WTC11 (cell line): ENCODE results near the gene KHK. TPM values are rescaled to one million over a fixed set of nuclear protein-coding genes. Genes with fewer than 3 reads are reported as not detected.

Source experiments
- ATAC-seq: fragments of 200-7000 bp; cut with Tn5 transposase; 2 replicates; pipeline ENCODE4 v1.10.0; 2021; ENCODE audit warnings: mild to moderate bottlenecking, moderate library complexity
- CTCF ChIA-PET: fragments of 300-600 bp; sonication (Branson Sonifier 250); formaldehyde crosslinking; loops from one replicate; lab custom pipeline; 2021; ENCODE audit warnings: antibody characterized with exemption; lab: Charles Lee
- POLR2A ChIA-PET: fragments of 350-600 bp; sonication (Branson Sonifier 250); formaldehyde crosslinking; loops from one replicate; lab custom pipeline; 2021; ENCODE audit warnings: antibody characterized with exemption; lab: Charles Lee
- DNase-seq: peaks from one replicate; pipeline ENCODE4 v3.0.0; 2021; ENCODE audit warnings: low spot score
- H3K27ac Mint-ChIP-seq: 2 replicates; pipeline ENCODE4 v1.8.0; 2021; ENCODE audit warnings: mixed read lengths
- H3K27me3 Mint-ChIP-seq: 2 replicates; pipeline ENCODE4 v1.8.0; 2021; ENCODE audit warnings: low read depth, mild to moderate bottlenecking, moderate library complexity, mixed read lengths
- H3K36me3 Mint-ChIP-seq: 2 replicates; pipeline ENCODE4 v1.8.0; 2021; ENCODE audit warnings: mixed read lengths
- H3K4me1 Mint-ChIP-seq: 2 replicates; pipeline ENCODE4 v1.8.0; 2022; ENCODE audit warnings: mixed read lengths
- H3K4me3 Mint-ChIP-seq: 2 replicates; pipeline ENCODE4 v1.8.0; 2021; ENCODE audit warnings: mild to moderate bottlenecking, moderate library complexity, mixed read lengths
- H3K9me3 Mint-ChIP-seq: 2 replicates; pipeline ENCODE4 v1.8.0; 2021; ENCODE audit warnings: mixed read lengths
- CREM ChIP-seq: sonication (generic); formaldehyde crosslinking; IDR thresholded peaks from 2 replicates; pipeline ENCODE4 v1.8.1; 2022; ENCODE audit warnings: mild to moderate bottlenecking, missing genetic modification reagents, moderate library complexity
- ESRRA ChIP-seq: sonication (generic); formaldehyde crosslinking; IDR thresholded peaks from 2 replicates; pipeline ENCODE4 v1.8.1; 2022; ENCODE audit warnings: mild to moderate bottlenecking, missing genetic modification reagents, borderline replicate concordance
- FOXK1 ChIP-seq: sonication (generic); formaldehyde crosslinking; IDR thresholded peaks from 2 replicates; pipeline ENCODE4 v1.8.0; 2022; ENCODE audit warnings: mild to moderate bottlenecking, moderate library complexity, missing genetic modification reagents
- GABPB1 ChIP-seq: sonication (generic); formaldehyde crosslinking; IDR thresholded peaks from 2 replicates; pipeline ENCODE4 v1.8.1; 2023; ENCODE audit warnings: mild to moderate bottlenecking, missing genetic modification reagents
- GTF2I ChIP-seq: fragments of 250-450 bp; sonication (Bioruptor Pico); conservative IDR thresholded peaks from 2 replicates; pipeline ENCODE4 v1.4.0; 2021; ENCODE audit warnings: mild to moderate bottlenecking
- JUN ChIP-seq: sonication (generic); formaldehyde crosslinking; IDR thresholded peaks from 2 replicates; pipeline ENCODE4 v1.8.0; 2023; ENCODE audit warnings: mild to moderate bottlenecking, missing genetic modification reagents
- KAT7 ChIP-seq: sonication (generic); formaldehyde crosslinking; IDR thresholded peaks from 2 replicates; pipeline ENCODE4 v1.8.1; 2023; ENCODE audit warnings: missing genetic modification reagents, mild to moderate bottlenecking, borderline replicate concordance
- NFYB ChIP-seq: sonication (generic); formaldehyde crosslinking; conservative IDR thresholded peaks from 2 replicates; pipeline ENCODE4 v1.8.0; 2022; ENCODE audit warnings: low read depth, missing genetic modification reagents
- NR1H2 ChIP-seq: sonication (generic); formaldehyde crosslinking; IDR thresholded peaks from 2 replicates; pipeline ENCODE4 v1.9.0; 2021; ENCODE audit warnings: mild to moderate bottlenecking, moderate library complexity, missing genetic modification reagents
- RELA ChIP-seq: sonication (generic); formaldehyde crosslinking; IDR thresholded peaks from 2 replicates; pipeline ENCODE4 v1.8.1; 2022; ENCODE audit warnings: missing genetic modification reagents, mild to moderate bottlenecking, borderline replicate concordance
- SMAD3 ChIP-seq: sonication (generic); formaldehyde crosslinking; IDR thresholded peaks from 2 replicates; pipeline ENCODE4 v1.8.0; 2022; ENCODE audit warnings: missing genetic modification reagents, mild to moderate bottlenecking, borderline replicate concordance
- ZBTB21 ChIP-seq: sonication (generic); formaldehyde crosslinking; IDR thresholded peaks from 2 replicates; pipeline ENCODE4 v1.8.1; 2023; ENCODE audit warnings: mild to moderate bottlenecking, missing genetic modification reagents, borderline replicate concordance
- ZNF121 ChIP-seq: sonication (generic); formaldehyde crosslinking; IDR thresholded peaks from 2 replicates; pipeline ENCODE4 v1.8.0; 2023; ENCODE audit warnings: missing genetic modification reagents
- ZNF138 ChIP-seq: sonication (generic); formaldehyde crosslinking; conservative IDR thresholded peaks from 2 replicates; pipeline ENCODE4 v1.8.1; 2022; ENCODE audit warnings: mild to moderate bottlenecking, moderate library complexity, missing genetic modification reagents
- ZNF396 ChIP-seq: fragments of 250-450 bp; sonication (Bioruptor Pico); IDR thresholded peaks from 2 replicates; pipeline ENCODE4 v1.8.0; 2021; ENCODE audit warnings: mild to moderate bottlenecking, moderate library complexity, borderline replicate concordance
- total RNA-seq: library from RNA; stranded (reverse); gene quantifications from 3 replicates; pipeline ENCODE4 v1.2.3, GENCODE V29; 2021
- TF ChIP-seq, protein P1 (sequence below): sonication (generic); formaldehyde crosslinking; IDR thresholded peaks from 2 replicates; pipeline ENCODE4 v1.8.1; 2023; ENCODE audit warnings: mild to moderate bottlenecking, missing genetic modification reagents
- TF ChIP-seq, protein P2 (sequence below): sonication (generic); formaldehyde crosslinking; IDR thresholded peaks from 2 replicates; pipeline ENCODE4 v1.8.1; 2022; ENCODE audit warnings: mild to moderate bottlenecking, moderate library complexity, missing genetic modification reagents
- TF ChIP-seq, protein P3 (sequence below): sonication (generic); formaldehyde crosslinking; IDR thresholded peaks from 2 replicates; pipeline ENCODE4 v1.8.1; 2023; ENCODE audit warnings: mild to moderate bottlenecking, missing genetic modification reagents, moderate library complexity
- TF ChIP-seq, protein P4 (sequence below): sonication (generic); formaldehyde crosslinking; IDR thresholded peaks from 2 replicates; pipeline ENCODE4 v1.8.1; 2023; ENCODE audit warnings: mild to moderate bottlenecking, missing genetic modification reagents, borderline replicate concordance
- TF ChIP-seq, protein P5 (sequence below): sonication (generic); formaldehyde crosslinking; IDR thresholded peaks from 2 replicates; pipeline ENCODE4 v1.8.0; 2022; ENCODE audit warnings: mild to moderate bottlenecking, missing genetic modification reagents

The KHK gene
- total RNA-seq, 1 experiment from 2014 or later = 17.4 TPM

DNA sequence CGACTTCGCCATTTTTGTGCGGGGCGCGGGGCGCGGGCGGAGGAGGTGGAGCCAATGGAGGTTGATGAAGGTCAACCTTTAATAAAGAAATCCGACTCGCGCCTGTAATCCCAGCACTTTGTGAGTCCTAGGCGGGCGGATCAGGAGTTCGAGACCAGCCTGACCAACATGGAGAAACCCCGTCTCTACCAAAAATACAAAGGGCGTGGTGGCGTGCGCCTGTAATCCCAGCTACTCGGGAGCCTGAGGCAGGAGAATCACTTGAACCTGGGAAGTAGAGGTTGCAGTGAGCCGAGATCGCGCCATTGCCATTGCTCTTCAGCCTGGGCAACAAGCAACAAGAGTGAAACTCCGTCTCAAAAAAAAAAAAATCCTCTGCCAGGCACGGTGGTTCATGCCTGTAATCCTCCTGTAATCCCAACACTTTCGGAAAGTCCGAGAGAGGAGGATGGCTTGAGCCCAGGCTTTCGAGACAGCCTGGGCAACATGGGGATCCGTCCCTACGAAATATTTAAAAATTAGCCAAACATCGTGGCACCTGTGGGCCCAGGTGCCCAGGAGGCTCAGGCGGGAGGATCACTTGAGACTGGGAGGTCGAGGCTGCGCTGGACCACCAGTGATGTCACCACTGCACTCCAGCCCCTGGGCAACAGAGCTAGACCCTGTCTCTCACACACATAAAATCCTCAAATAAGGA is 48.4 kb downstream of the KHK start:
- H3K27me3 Mint-ChIP-seq = peaks cover 5% of the 10 kb centered on the region
- H3K27ac Mint-ChIP-seq = peak overlapping the region; percentile 84
- CTCF ChIA-PET = interaction anchor here (0.6 to 3.3 kb wide), 17 partner anchors 10 to 145 kb away, joined by 3 to 50 read pairs (median 9); partner anchors contain the start of genes ABHD1, CGREF1, OST4 and TCF23
- no peaks in the 10 kb centered on the region for H3K9me3 Mint-ChIP-seq
- POLR2A ChIA-PET = interaction anchor here (1.3 to 1.7 kb wide), 8 partner anchors 11 to 113 kb away, joined by 3 to 9 read pairs (median 4); partner anchors contain the start of genes ABHD1, CAD and CGREF1
- TF ChIP-seq, protein P1, sequence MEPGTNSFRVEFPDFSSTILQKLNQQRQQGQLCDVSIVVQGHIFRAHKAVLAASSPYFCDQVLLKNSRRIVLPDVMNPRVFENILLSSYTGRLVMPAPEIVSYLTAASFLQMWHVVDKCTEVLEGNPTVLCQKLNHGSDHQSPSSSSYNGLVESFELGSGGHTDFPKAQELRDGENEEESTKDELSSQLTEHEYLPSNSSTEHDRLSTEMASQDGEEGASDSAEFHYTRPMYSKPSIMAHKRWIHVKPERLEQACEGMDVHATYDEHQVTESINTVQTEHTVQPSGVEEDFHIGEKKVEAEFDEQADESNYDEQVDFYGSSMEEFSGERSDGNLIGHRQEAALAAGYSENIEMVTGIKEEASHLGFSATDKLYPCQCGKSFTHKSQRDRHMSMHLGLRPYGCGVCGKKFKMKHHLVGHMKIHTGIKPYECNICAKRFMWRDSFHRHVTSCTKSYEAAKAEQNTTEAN (CRISPR knock-in tag) = no peak
- no peak for TF ChIP-seq ZNF138 (CRISPR knock-in tag)
- TF ChIP-seq CREM (CRISPR knock-in tag) = no peak
- no peak for TF ChIP-seq GABPB1 (CRISPR knock-in tag)
- TF ChIP-seq, protein P2, sequence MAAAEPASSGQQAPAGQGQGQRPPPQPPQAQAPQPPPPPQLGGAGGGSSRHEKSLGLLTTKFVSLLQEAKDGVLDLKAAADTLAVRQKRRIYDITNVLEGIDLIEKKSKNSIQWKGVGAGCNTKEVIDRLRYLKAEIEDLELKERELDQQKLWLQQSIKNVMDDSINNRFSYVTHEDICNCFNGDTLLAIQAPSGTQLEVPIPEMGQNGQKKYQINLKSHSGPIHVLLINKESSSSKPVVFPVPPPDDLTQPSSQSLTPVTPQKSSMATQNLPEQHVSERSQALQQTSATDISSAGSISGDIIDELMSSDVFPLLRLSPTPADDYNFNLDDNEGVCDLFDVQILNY = 0 out of 2 replicates have a peak, but pooled peaks have one; percentile 27
- no peak for TF ChIP-seq JUN
- no peak for TF ChIP-seq RELA (CRISPR knock-in tag)
- TF ChIP-seq, protein P3, sequence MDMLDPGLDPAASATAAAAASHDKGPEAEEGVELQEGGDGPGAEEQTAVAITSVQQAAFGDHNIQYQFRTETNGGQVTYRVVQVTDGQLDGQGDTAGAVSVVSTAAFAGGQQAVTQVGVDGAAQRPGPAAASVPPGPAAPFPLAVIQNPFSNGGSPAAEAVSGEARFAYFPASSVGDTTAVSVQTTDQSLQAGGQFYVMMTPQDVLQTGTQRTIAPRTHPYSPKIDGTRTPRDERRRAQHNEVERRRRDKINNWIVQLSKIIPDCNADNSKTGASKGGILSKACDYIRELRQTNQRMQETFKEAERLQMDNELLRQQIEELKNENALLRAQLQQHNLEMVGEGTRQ (CRISPR knock-in tag) = no peak
- 0 out of 2 replicates have a peak, but pooled peaks have one; percentile 51 for TF ChIP-seq ESRRA (CRISPR knock-in tag)
- no peak for TF ChIP-seq ZBTB21 (CRISPR knock-in tag)
- TF ChIP-seq, protein P4, sequence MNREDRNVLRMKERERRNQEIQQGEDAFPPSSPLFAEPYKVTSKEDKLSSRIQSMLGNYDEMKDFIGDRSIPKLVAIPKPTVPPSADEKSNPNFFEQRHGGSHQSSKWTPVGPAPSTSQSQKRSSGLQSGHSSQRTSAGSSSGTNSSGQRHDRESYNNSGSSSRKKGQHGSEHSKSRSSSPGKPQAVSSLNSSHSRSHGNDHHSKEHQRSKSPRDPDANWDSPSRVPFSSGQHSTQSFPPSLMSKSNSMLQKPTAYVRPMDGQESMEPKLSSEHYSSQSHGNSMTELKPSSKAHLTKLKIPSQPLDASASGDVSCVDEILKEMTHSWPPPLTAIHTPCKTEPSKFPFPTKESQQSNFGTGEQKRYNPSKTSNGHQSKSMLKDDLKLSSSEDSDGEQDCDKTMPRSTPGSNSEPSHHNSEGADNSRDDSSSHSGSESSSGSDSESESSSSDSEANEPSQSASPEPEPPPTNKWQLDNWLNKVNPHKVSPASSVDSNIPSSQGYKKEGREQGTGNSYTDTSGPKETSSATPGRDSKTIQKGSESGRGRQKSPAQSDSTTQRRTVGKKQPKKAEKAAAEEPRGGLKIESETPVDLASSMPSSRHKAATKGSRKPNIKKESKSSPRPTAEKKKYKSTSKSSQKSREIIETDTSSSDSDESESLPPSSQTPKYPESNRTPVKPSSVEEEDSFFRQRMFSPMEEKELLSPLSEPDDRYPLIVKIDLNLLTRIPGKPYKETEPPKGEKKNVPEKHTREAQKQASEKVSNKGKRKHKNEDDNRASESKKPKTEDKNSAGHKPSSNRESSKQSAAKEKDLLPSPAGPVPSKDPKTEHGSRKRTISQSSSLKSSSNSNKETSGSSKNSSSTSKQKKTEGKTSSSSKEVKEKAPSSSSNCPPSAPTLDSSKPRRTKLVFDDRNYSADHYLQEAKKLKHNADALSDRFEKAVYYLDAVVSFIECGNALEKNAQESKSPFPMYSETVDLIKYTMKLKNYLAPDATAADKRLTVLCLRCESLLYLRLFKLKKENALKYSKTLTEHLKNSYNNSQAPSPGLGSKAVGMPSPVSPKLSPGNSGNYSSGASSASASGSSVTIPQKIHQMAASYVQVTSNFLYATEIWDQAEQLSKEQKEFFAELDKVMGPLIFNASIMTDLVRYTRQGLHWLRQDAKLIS (CRISPR knock-in tag) = 0 out of 2 replicates have a peak, but pooled peaks have one; percentile 20
- TF ChIP-seq ZNF121 (CRISPR knock-in tag) = 0 out of 2 replicates have a peak, but pooled peaks have one; percentile 54
- TF ChIP-seq SMAD3 (CRISPR knock-in tag) = no peak
- TF ChIP-seq, all 79 proteins: peak for 4
- DNase-seq (no peak), ATAC-seq (no peak)
- Mint-ChIP-seq H3K4me3 (peak overlapping the region; percentile 90), H3K4me1 (peaks cover 14% of the 10 kb centered on the region), H3K36me3 (peaks cover 21% of the 10 kb centered on the region)

DNA sequence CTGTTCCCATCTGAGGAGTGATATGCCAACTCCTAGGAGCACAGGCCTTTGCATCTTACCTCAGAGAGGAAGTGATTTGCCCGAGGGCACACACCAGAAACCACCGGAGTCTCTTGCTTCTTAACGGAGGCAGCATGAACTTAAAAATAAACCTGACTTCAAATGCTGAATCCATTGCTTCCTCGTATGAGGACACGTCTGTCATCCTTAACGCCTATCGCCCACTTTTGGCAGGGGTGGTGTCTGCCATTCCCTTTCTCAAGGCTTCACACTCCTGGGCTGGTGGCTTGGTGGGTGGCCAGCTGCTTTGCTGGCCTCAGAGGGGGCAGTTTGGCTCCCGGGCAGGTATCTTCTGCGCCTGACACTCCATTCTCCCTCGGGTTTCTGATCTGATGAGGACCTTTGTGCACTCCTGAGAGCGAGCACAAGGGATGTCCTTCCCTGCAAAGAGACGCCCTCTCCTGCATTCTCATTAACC is 48.9 kb downstream of the KHK start:
- Mint-ChIP-seq H3K9me3 (no peaks in the 10 kb centered on the region), H3K27ac (peak overlapping the region; percentile 84), H3K36me3 (peaks cover 21% of the 10 kb centered on the region), H3K4me3 (peak overlapping the region; percentile 90), H3K27me3 (peaks cover 5% of the 10 kb centered on the region), H3K4me1 (peaks cover 14% of the 10 kb centered on the region)
- CTCF ChIA-PET = interaction anchor here (2.8 to 3.3 kb wide), 2 partner anchors 35 to 56 kb away, joined by 46 to 50 read pairs; no protein-coding TSS in a partner anchor
- DNase-seq = no peak
- POLR2A ChIA-PET = interaction anchor here (0.7 kb wide), 1 partner anchor 222 kb away, joined by 5 read pairs; no protein-coding TSS in a partner anchor
- ATAC-seq = no peak
- TF ChIP-seq GTF2I (CRISPR knock-in tag) (no peak), ZNF396 (CRISPR knock-in tag) (no peak), KAT7 (CRISPR knock-in tag) (no peak), FOXK1 (CRISPR knock-in tag) (no peak), CREM (CRISPR knock-in tag) (no peak), NR1H2 (CRISPR knock-in tag) (no peak), RELA (CRISPR knock-in tag) (no peak), NFYB (CRISPR knock-in tag) (no peak)
- TF ChIP-seq, protein P5, sequence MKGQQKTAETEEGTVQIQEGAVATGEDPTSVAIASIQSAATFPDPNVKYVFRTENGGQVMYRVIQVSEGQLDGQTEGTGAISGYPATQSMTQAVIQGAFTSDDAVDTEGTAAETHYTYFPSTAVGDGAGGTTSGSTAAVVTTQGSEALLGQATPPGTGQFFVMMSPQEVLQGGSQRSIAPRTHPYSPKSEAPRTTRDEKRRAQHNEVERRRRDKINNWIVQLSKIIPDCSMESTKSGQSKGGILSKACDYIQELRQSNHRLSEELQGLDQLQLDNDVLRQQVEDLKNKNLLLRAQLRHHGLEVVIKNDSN (CRISPR knock-in tag) = no peak
- TF ChIP-seq, protein P4 (CRISPR knock-in tag) = no peak
